Activated CD4-positive, alpha-beta memory T cell treated with anti-CD3 and anti-CD28 coated beads for 36 hours (primary cell): Measurements from ENCODE around the gene PPFIA1. TPM values are rescaled to one million over a fixed set of nuclear protein-coding genes. Genes with fewer than 3 reads are reported as not detected.

ENCODE experiments used
- CTCF ChIA-PET: fragments of 350-600 bp; sonication (Branson Sonifier 250); formaldehyde crosslinking; loops from one replicate; lab custom pipeline; 2021; ENCODE audit warnings: antibody characterized with exemption, inconsistent platforms; lab: Charles Lee
- POLR2A ChIA-PET: fragments of 350-600 bp; sonication (Branson Sonifier 250); formaldehyde crosslinking; loops from one replicate; lab custom pipeline; 2021; ENCODE audit warnings: antibody characterized with exemption; lab: Charles Lee
- DNase-seq: peaks from one replicate; pipeline ENCODE4 v3.0.0-alpha.2; 2020
- H3K27ac Mint-ChIP-seq: one replicate; pipeline ENCODE4 v1.8.0; 2021; ENCODE audit warnings: mixed read lengths
- H3K27me3 Mint-ChIP-seq: one replicate; pipeline ENCODE4 v1.8.0; 2021; ENCODE audit warnings: mixed read lengths
- H3K36me3 Mint-ChIP-seq: one replicate; pipeline ENCODE4 v1.8.0; 2021; ENCODE audit warnings: mixed read lengths
- H3K4me1 Mint-ChIP-seq: one replicate; pipeline ENCODE4 v1.8.0; 2021; ENCODE audit warnings: low read depth, mixed read lengths
- H3K4me3 Mint-ChIP-seq: one replicate; pipeline ENCODE4 v1.8.0; 2021; ENCODE audit warnings: mild to moderate bottlenecking, mixed read lengths
- H3K9me3 Mint-ChIP-seq: one replicate; pipeline ENCODE4 v1.8.0; 2021; ENCODE audit warnings: mixed read lengths
- intact Hi-C: fragments of 100-400 bp; cut with micrococcal nuclease; formaldehyde crosslinking; loops from one replicate; pipeline ENCODE4 v1.15.1; 2023
- total RNA-seq, 2 experiments: library from RNA; stranded (reverse); gene quantifications; one replicate each; pipeline ENCODE4 v1.2.3, GENCODE V29; 2021

Gene PPFIA1
- total RNA-seq, 2 experiments from 2014 or later, result 23.1 to 26.7 TPM

GRCh38 chr11:70394211-70394950 is 123.9 kb downstream of the PPFIA1 start:
- Mint-ChIP-seq H3K4me3 (no peak overlapping the region), H3K27me3 (peaks cover 25% of the 10 kb centered on the region), H3K4me1 (peaks cover 11% of the 10 kb centered on the region), H3K36me3 (peaks cover 2% of the 10 kb centered on the region), H3K9me3 (no peaks in the 10 kb centered on the region), H3K27ac (no peak overlapping the region)
- intact Hi-C loops, result no loop called here
- ChIA-PET POLR2A (no interaction called here), CTCF (no interaction called here)
- no peak for DNase-seq

GRCh38 chr11:70397336-70397982 is 127.0 kb downstream of the PPFIA1 start:
- Mint-ChIP-seq H3K4me1 (peaks cover 24% of the 10 kb centered on the region), H3K4me3 (peak overlapping the region; percentile 77), H3K36me3 (peaks cover 2% of the 10 kb centered on the region), H3K9me3 (no peaks in the 10 kb centered on the region), H3K27me3 (peaks cover 30% of the 10 kb centered on the region), H3K27ac (no peak overlapping the region)
- DNase-seq, result no peak
- POLR2A ChIA-PET, result interaction anchor here (1.5 kb wide), 1 partner anchor 27 kb away, joined by 6 read pairs; no protein-coding TSS in a partner anchor
- intact Hi-C loops, result loop anchor here (5.0 kb wide), 1 partner anchor 195 kb away; the partner anchor contains the start of gene FADD
- CTCF ChIA-PET, result no interaction called here

GRCh38 chr11:70397983-70398833 is 127.7 kb downstream of the PPFIA1 start, which contains the start of gene CTTN:
Gene CTTN (plus strand): TSS chr11:70398529. CDS start chr11:70407298, 8,769 bp downstream.
- intact Hi-C loops, result loop anchor here (1.0 to 5.0 kb wide), 3 partner anchors 33 to 196 kb away; partner anchors contain the start of genes FADD and PPFIA1
- H3K9me3 Mint-ChIP-seq, result no peaks in the 10 kb centered on the region
- H3K36me3 Mint-ChIP-seq, result peaks cover 2% of the 10 kb centered on the region
- POLR2A ChIA-PET, result interaction anchor here (1.5 kb wide), 1 partner anchor 26 kb away, joined by 6 read pairs; no protein-coding TSS in a partner anchor
- peaks cover 30% of the 10 kb centered on the region for H3K27me3 Mint-ChIP-seq
- H3K27ac Mint-ChIP-seq, result peak within 1 kb of the TSS; percentile 73
- peak within 1 kb of the TSS; percentile 77 for H3K4me3 Mint-ChIP-seq
- CTCF ChIA-PET, result no interaction called here
- DNase-seq, result peak; percentile 74
- peaks cover 29% of the 10 kb centered on the region for H3K4me1 Mint-ChIP-seq

- no peak overlapping the region for H3K27ac Mint-ChIP-seq
- CTCF ChIA-PET, result no interaction called here
Observed at GRCh38 chr11:70398834-70399680, 128.6 kb downstream of the PPFIA1 start.

GRCh38 chr11:70399681-70400112 is 129.2 kb downstream of the PPFIA1 start:
- intact Hi-C loops, result loop anchor here (2.0 to 5.0 kb wide), 2 partner anchors 129 to 197 kb away; partner anchors contain the start of genes FADD and PPFIA1
- H3K36me3 Mint-ChIP-seq, result peaks cover 2% of the 10 kb centered on the region
- H3K4me1 Mint-ChIP-seq, result peaks cover 29% of the 10 kb centered on the region
- ChIA-PET CTCF (no interaction called here), POLR2A (no interaction called here)
- peak overlapping the region; percentile 71 for H3K4me3 Mint-ChIP-seq
- peak overlapping the region; percentile 23 for H3K27ac Mint-ChIP-seq
- peaks cover 23% of the 10 kb centered on the region for H3K27me3 Mint-ChIP-seq
- DNase-seq, result peak; percentile 18
- H3K9me3 Mint-ChIP-seq, result no peaks in the 10 kb centered on the region

More at GRCh38 chr11:70398834-70399680, 128.6 kb downstream of the PPFIA1 start:
- peaks cover 2% of the 10 kb centered on the region for H3K36me3 Mint-ChIP-seq
- H3K9me3 Mint-ChIP-seq, result no peaks in the 10 kb centered on the region
- H3K27me3 Mint-ChIP-seq, result peaks cover 24% of the 10 kb centered on the region
- peak overlapping the region; percentile 71 for H3K4me3 Mint-ChIP-seq
- POLR2A ChIA-PET, result interaction anchor here (1.5 kb wide), 1 partner anchor 25 kb away, joined by 6 read pairs; no protein-coding TSS in a partner anchor
- H3K4me1 Mint-ChIP-seq, result peaks cover 29% of the 10 kb centered on the region
- peak; percentile 25 for DNase-seq
- intact Hi-C loops, result loop anchor here (1.0 to 5.0 kb wide), 3 partner anchors 34 to 197 kb away; partner anchors contain the start of genes FADD and PPFIA1

GRCh38 chr11:70400643-70401042 is 130.2 kb downstream of the PPFIA1 start:
- DNase-seq, result peak; percentile 15
- peaks cover 4% of the 10 kb centered on the region for H3K36me3 Mint-ChIP-seq
- intact Hi-C loops, result no loop called here
- POLR2A ChIA-PET, result no interaction called here
- H3K27ac Mint-ChIP-seq, result no peak overlapping the region
- CTCF ChIA-PET, result no interaction called here
- H3K4me3 Mint-ChIP-seq, result no peak overlapping the region
- H3K9me3 Mint-ChIP-seq, result no peaks in the 10 kb centered on the region
- H3K27me3 Mint-ChIP-seq, result peaks cover 20% of the 10 kb centered on the region
- peaks cover 29% of the 10 kb centered on the region for H3K4me1 Mint-ChIP-seq

- Mint-ChIP-seq H3K4me1 (peaks cover 29% of the 10 kb centered on the region), H3K27me3 (peaks cover 15% of the 10 kb centered on the region), H3K36me3 (peaks cover 6% of the 10 kb centered on the region), H3K9me3 (no peaks in the 10 kb centered on the region), H3K27ac (no peak overlapping the region), H3K4me3 (no peak overlapping the region)
- intact Hi-C loops, result no loop called here
- ChIA-PET POLR2A (no interaction called here), CTCF (no interaction called here)
- no peak for DNase-seq
Observed at GRCh38 chr11:70402016-70402415, 131.5 kb downstream of the PPFIA1 start.

GRCh38 chr11:70402685-70403084 is 132.2 kb downstream of the PPFIA1 start:
- peaks cover 10% of the 10 kb centered on the region for H3K36me3 Mint-ChIP-seq
- H3K9me3 Mint-ChIP-seq, result no peaks in the 10 kb centered on the region
- ChIA-PET CTCF (no interaction called here), POLR2A (no interaction called here)
- no peak overlapping the region for H3K27ac Mint-ChIP-seq
- no peak overlapping the region for H3K4me3 Mint-ChIP-seq
- intact Hi-C loops, result no loop called here
- DNase-seq, result no peak
- H3K27me3 Mint-ChIP-seq, result peaks cover 8% of the 10 kb centered on the region
- H3K4me1 Mint-ChIP-seq, result peaks cover 22% of the 10 kb centered on the region

GRCh38 chr11:70404244-70404643 is 133.8 kb downstream of the PPFIA1 start:
- intact Hi-C loops, result no loop called here
- H3K36me3 Mint-ChIP-seq, result peaks cover 19% of the 10 kb centered on the region
- peaks cover 19% of the 10 kb centered on the region for H3K4me1 Mint-ChIP-seq
- ChIA-PET POLR2A (no interaction called here), CTCF (no interaction called here)
- H3K9me3 Mint-ChIP-seq, result no peaks in the 10 kb centered on the region
- no peak overlapping the region for H3K4me3 Mint-ChIP-seq
- H3K27ac Mint-ChIP-seq, result no peak overlapping the region
- DNase-seq, result no peak
- H3K27me3 Mint-ChIP-seq, result peaks cover 7% of the 10 kb centered on the region

- ChIA-PET POLR2A (no interaction called here), CTCF (no interaction called here)
- H3K4me3 Mint-ChIP-seq, result no peak overlapping the region
- peaks cover under 1% of the 10 kb centered on the region for H3K27me3 Mint-ChIP-seq
- H3K9me3 Mint-ChIP-seq, result no peaks in the 10 kb centered on the region
- intact Hi-C loops, result no loop called here
- H3K4me1 Mint-ChIP-seq, result peaks cover 10% of the 10 kb centered on the region
- peaks cover 35% of the 10 kb centered on the region for H3K36me3 Mint-ChIP-seq
- DNase-seq, result no peak
- H3K27ac Mint-ChIP-seq, result no peak overlapping the region
Observed at GRCh38 chr11:70405679-70406395, 135.3 kb downstream of the PPFIA1 start.
